Measurements from ENCODE around the gene PTPRJ.

DNA sequence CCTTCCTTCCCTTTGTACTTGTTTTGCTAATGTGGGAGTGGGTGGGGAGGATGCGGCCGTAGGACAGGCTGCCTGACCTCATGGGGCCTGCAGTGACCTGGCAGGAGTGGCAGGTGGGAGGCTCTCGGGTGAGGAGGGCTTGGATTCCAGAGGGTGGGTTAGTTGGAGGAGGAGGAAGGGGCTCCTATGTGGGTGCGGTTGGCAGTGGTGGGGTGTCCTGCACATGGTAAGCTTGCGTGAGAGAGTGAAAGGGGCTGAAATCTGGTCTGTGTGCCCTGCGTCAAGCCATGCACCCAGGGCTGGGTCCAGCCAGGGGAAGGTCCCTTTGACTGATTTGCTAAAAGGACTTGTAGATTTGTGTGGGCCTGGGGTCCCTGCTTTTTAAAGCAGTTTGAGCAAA, 145.5 kb downstream of the PTPRJ start:
- TF ChIP-seq CTCF (IDR thresholded peaks at IDR 0.05 in 8 of 11, conservative IDR thresholded peaks at IDR 0.05 in 3 of 11) (no peak), POLR2AphosphoS5 (IDR thresholded peaks at IDR 0.05) (no peak)
